ENCODE measurements around the gene C9orf85. TPM values are rescaled to one million over a fixed set of nuclear protein-coding genes. Genes with fewer than 3 reads are reported as not detected.
"Not testable (repeated sequence)": the region's sequence is repeated elsewhere in the genome, so short reads cannot be mapped to it uniquely, and the experiment has no call there.

C9orf85 gene
- total RNA-seq, 2 donors from 2014 or later, result 20.1 to 21.4 TPM

- H3K4me1 ChIP-seq (replicated peaks), result no peaks in the 10 kb centered on the region
- H3K27me3 ChIP-seq (replicated peaks; ENCODE audit: insufficient read depth), result no peaks in the 10 kb centered on the region
- H3K36me3 ChIP-seq, result no peaks in the 10 kb centered on the region
- H3K9me3 ChIP-seq, result no peaks in the 10 kb centered on the region
- no peak overlapping the region for H3K27ac ChIP-seq
- intact Hi-C loops (cut with DNase I), result no loop called here
- H3K4me3 ChIP-seq, result no peak overlapping the region
- 78% methylated on average over 1 of the region's 1 CpG for WGBS
- TF ChIP-seq CTCF (IDR thresholded peaks at IDR 0.05) (no peak), POLR2AphosphoS5 (IDR thresholded peaks at IDR 0.05) (no peak), POLR2A (IDR thresholded peaks at IDR 0.05) (no peak)
- no peak for DNase-seq (ENCODE audit: low spot score)
Measured at GRCh38 chr9:71955300-71955915, 44.0 kb downstream of the C9orf85 start.

GRCh38 chr9:71962328-71962727 lies 50.9 kb downstream of the C9orf85 start:
- no peak for DNase-seq (ENCODE audit: low spot score)
- no peak overlapping the region for H3K4me3 ChIP-seq
- WGBS, result 60% methylated on average over 4 of the region's 4 CpGs
- intact Hi-C loops (cut with DNase I), result no loop called here
- H3K4me1 ChIP-seq (replicated peaks), result no peaks in the 10 kb centered on the region
- H3K9me3 ChIP-seq, result no peaks in the 10 kb centered on the region
- TF ChIP-seq POLR2AphosphoS5 (IDR thresholded peaks at IDR 0.05) (no peak), CTCF (IDR thresholded peaks at IDR 0.05) (no peak), POLR2A (IDR thresholded peaks at IDR 0.05) (no peak)
- H3K27ac ChIP-seq, result peak overlapping the region in 1 of 2 donors; percentile 3
- no peaks in the 10 kb centered on the region for H3K36me3 ChIP-seq
- H3K27me3 ChIP-seq (replicated peaks; ENCODE audit: insufficient read depth), result no peaks in the 10 kb centered on the region

- H3K27me3 ChIP-seq (replicated peaks; ENCODE audit: insufficient read depth); DNase-seq (ENCODE audit: low spot score); H3K27ac ChIP-seq; H3K9me3 ChIP-seq; intact Hi-C loops (cut with DNase I); H3K4me3 ChIP-seq; H3K36me3 ChIP-seq; H3K4me1 ChIP-seq (replicated peaks): not testable (repeated sequence)
- 89% methylated on average over 23 of the region's 29 CpGs for WGBS
Measured at GRCh38 chr9:71963471-71963996, 52.1 kb downstream of the C9orf85 start.

GRCh38 chr9:71965403-71965802 lies 54.0 kb downstream of the C9orf85 start:
- no peaks in the 10 kb centered on the region for H3K27me3 ChIP-seq (replicated peaks; ENCODE audit: insufficient read depth)
- DNase-seq (ENCODE audit: low spot score), result no peak
- WGBS, result 100% methylated on average over 1 of the region's 1 CpG
- H3K4me3 ChIP-seq, result no peak overlapping the region
- H3K4me1 ChIP-seq (replicated peaks), result no peaks in the 10 kb centered on the region
- no peaks in the 10 kb centered on the region for H3K9me3 ChIP-seq
- intact Hi-C loops (cut with DNase I), result no loop called here
- H3K36me3 ChIP-seq, result no peaks in the 10 kb centered on the region
- TF ChIP-seq CTCF (IDR thresholded peaks at IDR 0.05) (no peak), POLR2AphosphoS5 (IDR thresholded peaks at IDR 0.05) (no peak), POLR2A (IDR thresholded peaks at IDR 0.05) (no peak)
- no peak overlapping the region for H3K27ac ChIP-seq

- Histone ChIP-seq H3K9me3 (no peaks in the 10 kb centered on the region), H3K27me3 (replicated peaks; ENCODE audit: insufficient read depth) (no peaks in the 10 kb centered on the region), H3K4me3 (no peak overlapping the region), H3K27ac (no peak overlapping the region), H3K36me3 (no peaks in the 10 kb centered on the region), H3K4me1 (replicated peaks) (no peaks in the 10 kb centered on the region)
- DNase-seq (ENCODE audit: low spot score), result no peak
- TF ChIP-seq POLR2A (IDR thresholded peaks at IDR 0.05) (no peak), CTCF (IDR thresholded peaks at IDR 0.05) (no peak), POLR2AphosphoS5 (IDR thresholded peaks at IDR 0.05) (no peak)
- WGBS, result 68% methylated on average over 5 of the region's 5 CpGs
- intact Hi-C loops (cut with DNase I), result no loop called here
Measured at GRCh38 chr9:71966601-71967000, 55.2 kb downstream of the C9orf85 start.
